NCI-H345 treated with DMSO at 0.1 percent for 48 hours (cell line): Measurements from ENCODE around the gene DOK6.
"Not testable (repeated sequence)": the region's sequence is repeated elsewhere in the genome, so short reads cannot be mapped to it uniquely, and the experiment has no call there.

Experiments used
- DNase-seq: peaks from one replicate; lab custom pipeline; 2025; ENCODE audit not compliant: unreplicated experiment; lab: John Stamatoyannopoulos, UW

Gene DOK6

DNA sequence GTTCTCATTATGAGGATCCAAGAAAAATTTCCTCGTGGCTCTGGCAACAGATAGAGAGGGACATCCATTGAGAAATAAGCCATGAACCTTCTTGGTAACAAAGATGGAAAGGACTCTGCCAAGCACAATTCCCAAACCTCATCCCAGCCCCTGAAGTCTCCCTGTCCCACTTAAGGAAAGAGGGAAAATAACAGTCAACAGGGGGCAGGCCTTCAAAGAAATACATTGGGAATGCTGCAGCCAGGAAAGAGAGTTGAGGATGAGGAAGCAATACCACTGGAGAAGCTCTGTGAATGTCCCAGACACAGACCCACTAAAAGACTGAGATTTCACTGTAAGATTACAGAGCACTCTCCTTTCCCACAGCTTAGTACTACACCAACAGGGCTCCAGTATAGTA lies 453.8 kb downstream of the DOK6 start:
- no peak for DNase-seq

DNA sequence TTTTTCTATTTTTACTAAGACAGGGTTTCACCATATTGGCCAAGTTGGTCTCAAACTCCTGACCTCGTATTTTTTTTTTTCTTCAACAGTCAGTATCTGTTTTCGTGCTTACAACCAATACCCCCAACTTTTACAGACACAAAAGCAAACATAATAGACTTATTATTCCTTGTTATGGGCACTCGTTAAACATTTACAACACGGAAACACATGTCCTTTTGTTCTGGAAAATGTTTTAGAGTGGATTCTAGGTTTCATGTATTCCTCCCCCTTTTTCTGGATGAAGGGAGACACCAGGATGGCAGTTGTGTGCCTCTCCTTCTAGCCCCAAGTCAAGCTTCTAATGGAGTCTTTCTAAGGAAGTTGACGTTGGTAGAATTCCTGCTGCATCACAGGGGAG lies 458.2 kb downstream of the DOK6 start:
- DNase-seq: no peak

DNA sequence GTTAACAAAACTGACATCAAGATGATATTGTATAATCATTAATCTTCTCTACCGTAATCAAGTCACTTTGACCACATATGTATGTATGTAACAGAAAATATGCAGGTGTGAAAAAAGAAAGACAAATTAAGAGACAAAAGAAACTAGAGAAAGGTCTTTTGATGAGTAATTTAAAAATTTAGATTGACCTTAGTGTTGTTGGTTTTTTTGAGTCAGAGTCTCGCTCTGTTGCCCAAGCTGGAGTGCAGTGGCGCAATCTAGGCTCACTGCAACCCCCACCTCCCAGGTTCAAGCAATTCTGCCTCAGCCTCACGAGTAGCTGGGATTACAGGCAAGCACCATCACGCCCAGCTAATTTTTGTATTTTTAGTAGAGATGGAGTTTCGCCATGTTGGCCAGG lies 464.1 kb downstream of the DOK6 start:
- not testable (repeated sequence) for DNase-seq

GRCh38 chr18:69865776-69866175 lies 465.1 kb downstream of the DOK6 start:
- no peak for DNase-seq

DNA sequence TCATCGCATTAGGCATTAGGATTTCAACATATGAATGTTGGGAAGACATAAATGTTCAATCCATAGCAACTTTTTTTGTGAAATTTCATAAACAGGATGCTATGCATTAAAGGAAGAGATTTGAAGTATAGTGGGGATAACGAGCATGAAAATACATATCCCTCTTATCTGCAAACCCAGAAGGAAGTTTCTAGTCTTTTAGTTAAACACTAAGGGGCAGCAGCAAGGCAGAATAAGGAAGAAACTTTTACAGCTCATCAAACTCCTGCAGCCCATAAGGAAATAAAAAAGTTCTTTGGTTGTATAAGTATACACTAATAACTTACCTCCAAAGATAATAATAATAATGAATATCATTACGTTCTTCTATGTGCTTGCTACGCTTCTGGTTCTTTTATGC lies 465.5 kb downstream of the DOK6 start:
- DNase-seq: no peak

- DNase-seq: no peak
Measured at GRCh38 chr18:69870736-69871135, 470.0 kb downstream of the DOK6 start.

DNA sequence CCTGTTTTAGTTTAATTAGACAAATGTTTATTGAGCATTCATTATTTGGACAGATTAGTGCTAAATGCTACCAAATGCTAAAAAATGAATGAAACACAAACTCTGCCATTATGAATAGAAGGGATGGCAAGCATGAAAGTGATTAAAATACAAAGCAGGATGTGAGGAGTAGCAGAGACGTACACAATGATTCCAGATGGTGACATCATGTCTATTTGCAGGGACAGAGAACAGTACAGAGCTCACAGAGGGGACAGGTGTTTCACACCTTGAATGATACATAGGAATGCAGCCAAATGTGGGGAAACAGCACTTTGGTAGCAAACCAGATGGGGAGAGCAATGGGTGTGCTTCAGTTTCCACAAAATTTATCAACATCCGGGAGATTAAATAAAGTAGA lies 470.7 kb downstream of the DOK6 start:
- no peak for DNase-seq

DNA sequence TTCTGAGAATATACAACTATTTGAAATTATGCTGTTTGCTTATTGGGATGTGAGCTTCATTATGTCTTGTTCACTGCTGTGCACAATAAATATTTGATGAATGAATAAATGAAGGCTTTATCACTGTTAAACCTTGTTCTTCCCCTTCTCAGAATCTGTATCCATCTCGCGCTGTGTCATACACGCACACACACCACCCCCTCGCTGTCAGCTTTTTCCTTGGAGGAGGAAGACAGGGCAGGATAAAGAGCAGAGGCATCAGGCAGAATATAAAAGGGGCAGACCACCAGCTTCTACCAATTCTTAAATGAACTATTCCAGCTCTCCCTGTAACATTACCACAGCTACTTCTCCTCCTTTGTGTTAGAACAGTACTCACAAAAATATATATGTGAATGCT lies 472.0 kb downstream of the DOK6 start:
- no peak for DNase-seq

GRCh38 chr18:69874058-69874457 lies 473.4 kb downstream of the DOK6 start:
- DNase-seq: no peak

GRCh38 chr18:69876490-69876889 lies 475.8 kb downstream of the DOK6 start:
- DNase-seq: no peak

DNA sequence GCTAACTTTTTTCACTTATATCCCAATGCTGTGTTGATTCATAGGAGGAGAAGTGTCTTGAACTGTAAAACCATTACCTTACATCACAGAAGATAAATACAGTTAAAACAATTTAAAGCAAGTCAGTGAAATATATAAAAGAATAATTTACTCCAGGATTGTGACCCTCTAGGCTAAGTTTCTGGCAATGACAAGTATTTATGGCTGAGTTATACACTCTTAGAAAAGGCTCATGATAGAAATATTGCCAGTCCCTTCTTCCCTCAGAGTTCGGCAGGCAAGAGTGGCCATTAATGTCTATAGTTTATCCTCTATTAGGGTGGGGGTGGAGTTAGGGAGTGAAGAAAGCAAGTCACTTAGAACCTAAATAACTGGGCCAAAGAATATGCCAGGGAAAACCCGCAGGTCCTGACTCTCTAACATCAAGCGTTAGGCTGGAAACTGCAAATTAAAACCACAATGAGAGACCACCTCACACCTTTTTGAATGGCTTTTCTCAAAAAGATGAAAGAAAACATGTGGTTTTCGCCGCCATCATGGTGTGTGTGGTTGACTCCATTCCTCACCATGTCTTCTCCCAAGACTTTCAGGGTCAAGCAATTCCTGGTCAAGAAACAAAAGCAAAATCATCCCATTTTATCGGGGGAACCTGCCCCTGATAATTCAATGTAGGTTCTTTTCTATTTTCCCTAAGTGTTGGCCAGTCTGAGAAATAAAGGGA lies 477.7 kb downstream of the DOK6 start:
- DNase-seq: no peak

GRCh38 chr18:69879051-69879450 lies 478.4 kb downstream of the DOK6 start:
- not testable (repeated sequence) for DNase-seq

DNA sequence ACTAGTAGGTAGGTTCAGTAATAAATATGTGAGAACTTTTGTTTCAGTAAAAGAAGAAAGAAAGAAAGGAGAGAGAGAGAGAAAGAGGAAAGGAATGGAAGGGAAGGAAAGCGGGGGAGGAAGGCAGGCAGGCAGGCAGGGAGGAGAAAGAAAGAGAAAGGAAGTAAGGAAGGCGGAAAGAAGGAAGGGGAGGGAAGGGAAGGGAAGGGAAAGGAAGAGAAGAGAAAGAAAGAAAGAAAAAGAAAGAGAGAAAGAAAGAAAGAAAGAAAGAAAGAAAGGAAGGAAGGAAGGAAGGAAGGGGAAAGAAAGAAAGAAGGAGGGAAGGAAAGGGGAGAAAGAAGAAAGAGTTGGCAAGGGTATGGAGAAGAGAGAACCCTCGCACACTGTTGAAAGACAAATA lies 479.4 kb downstream of the DOK6 start:
- DNase-seq: no peak

GRCh38 chr18:69882965-69883668 lies 482.4 kb downstream of the DOK6 start:
- no peak for DNase-seq

GRCh38 chr18:69883781-69884180 lies 483.1 kb downstream of the DOK6 start:
- no peak for DNase-seq

DNA sequence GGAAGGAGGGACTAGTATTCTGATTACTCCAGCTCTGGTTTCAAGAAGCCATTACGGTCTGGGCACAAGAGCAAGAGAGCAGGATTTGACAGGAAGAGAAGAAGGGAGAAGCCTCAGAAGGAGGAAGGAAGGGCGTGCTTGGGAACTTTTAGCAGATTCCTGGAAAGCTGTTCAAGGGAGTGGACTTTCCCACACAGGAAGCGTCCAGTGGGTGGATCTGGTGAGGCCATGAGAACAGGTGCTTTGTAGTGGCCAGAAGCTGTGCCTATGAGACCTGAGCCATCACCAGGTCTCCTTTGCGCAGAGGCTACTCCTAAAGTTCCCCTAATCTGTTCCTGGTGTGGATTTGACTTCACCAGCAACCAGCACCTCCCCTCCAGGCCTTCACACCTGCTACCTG lies 484.7 kb downstream of the DOK6 start:
- DNase-seq: no peak

- no peak for DNase-seq
Measured at GRCh38 chr18:69885841-69886531, 485.3 kb downstream of the DOK6 start.

GRCh38 chr18:69887256-69887655 lies 486.6 kb downstream of the DOK6 start:
- no peak for DNase-seq

GRCh38 chr18:69889009-69889408 lies 488.3 kb downstream of the DOK6 start:
- DNase-seq: no peak

DNA sequence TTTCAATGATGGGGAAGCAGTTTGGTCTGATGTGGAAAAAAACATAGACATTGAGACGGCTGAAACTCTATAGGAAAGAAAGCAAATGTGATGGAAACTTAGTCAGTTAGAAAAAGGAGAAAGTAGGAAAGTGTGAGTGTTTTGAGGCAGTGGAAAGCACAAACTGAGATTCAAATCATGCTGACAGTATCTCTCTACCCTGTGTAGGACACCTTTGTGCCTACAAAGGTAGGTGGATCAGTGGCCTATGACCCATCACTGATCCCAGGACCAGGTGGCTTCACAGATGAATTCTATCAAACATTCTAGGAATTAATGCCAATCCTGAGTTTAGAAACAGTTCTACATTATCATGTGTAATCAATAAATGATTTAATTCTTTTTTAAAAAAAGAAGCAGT lies 489.9 kb downstream of the DOK6 start:
- DNase-seq: no peak

- DNase-seq: no peak
Measured at GRCh38 chr18:69894467-69894866, 493.8 kb downstream of the DOK6 start.
